Stimulated activated CD4-positive, alpha-beta T cell treated with anti-CD3 and anti-CD28 coated beads, Interleukin-12 subunit alpha, Interleukin-12 subunit beta, amount 100 ng/mL, for 4 hours (primary cell): ENCODE data around the gene DSTN.

Experiments used
- DNase-seq: peaks from one replicate; pipeline ENCODE4 v3.0.0-alpha.2; 2020

DSTN gene

DNA sequence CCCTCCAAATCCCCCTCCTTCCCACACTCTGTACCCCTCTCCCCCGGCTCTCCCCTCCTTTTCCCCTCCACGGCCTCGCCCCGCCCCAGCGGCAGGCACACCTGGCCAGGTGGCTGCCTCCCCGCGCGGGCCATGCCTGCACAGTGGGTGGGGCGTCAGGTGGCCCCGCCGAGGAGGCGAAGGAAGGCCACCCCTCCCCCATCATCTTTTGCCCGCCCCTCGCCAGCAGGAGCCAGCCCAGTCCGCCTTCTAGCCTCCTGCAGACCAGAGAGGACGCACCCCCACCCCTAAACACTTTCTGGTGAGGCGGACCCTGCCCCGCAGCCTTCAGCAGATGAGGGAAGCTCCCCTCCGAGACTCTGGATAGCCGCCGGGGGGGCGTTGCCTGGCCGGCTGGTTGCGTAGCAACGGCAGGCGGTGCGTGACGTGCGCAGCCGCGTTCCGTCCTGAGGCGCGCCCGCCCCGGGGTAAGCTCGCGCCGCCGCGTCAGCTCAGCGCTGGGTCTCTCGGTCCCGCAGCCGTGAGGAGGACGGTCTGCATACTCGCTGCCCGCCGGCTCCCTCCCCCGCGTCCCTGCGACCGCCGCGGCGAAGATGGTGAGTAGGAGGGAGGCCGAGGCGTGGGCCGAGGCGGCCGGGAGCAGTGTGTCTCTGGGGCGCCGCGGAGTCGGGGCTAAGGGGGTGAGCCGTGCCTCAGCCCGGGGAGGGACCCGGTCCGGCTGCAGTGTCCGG lies at the start of gene DSTN:
TSS of gene DSTN (plus strand) at position 460 of the 731 bp plus-strand sequence. CDS start at position 594, 134 bp downstream.
- peak; percentile 85 for DNase-seq

- DNase-seq, result no peak
These were observed 49.3 kb upstream of the DSTN start for GRCh38 chr20:17520583-17520982.

DNA sequence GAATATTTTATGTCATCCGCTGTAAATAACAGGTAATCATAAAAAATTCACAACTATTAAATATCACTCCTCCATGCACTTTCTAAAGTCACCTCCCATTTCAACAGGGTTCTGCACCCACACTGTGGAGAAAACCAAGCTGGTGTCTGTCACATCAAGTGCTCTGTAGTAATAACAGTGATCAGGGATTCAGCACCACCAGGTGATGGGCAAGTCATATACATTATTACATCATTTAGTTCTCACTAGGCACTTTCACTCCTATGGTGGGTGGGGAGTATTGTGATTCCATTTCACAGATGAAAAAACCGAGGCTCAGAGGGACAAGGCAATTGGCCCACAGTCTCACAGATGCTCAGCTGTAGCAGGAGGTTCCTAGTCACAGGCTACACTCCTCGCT lies 47.3 kb upstream of the DSTN start:
- DNase-seq, result no peak

GRCh38 chr20:17523326-17523725 lies 46.5 kb upstream of the DSTN start:
- DNase-seq, result no peak

- no peak for DNase-seq
These were observed 45.3 kb upstream of the DSTN start for GRCh38 chr20:17524560-17524959.

GRCh38 chr20:17525132-17525531 lies 44.7 kb upstream of the DSTN start:
- DNase-seq, result no peak

- DNase-seq, result no peak
These were observed 44.2 kb upstream of the DSTN start for GRCh38 chr20:17525650-17526049.

- DNase-seq, result no peak
These were observed 40.3 kb upstream of the DSTN start for GRCh38 chr20:17529586-17529985.

DNA sequence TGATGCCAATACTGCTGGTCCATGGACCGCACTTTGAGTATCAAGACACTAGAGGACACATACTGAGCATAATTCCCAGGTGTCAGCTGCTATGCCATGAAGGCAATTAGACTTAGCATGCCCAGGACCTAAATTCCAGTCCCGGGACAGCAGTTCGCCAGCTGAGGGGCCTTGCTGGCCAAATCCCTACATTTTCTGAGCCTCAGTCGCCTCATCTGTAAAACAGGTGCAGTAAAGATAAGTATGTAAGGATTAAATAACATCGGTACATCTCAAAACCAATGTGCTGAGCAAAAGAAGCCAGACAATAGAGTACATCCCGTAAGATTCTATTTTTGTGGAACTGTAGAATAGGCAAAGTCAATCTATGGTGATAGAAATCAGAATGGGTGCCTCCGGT lies 39.7 kb upstream of the DSTN start:
- DNase-seq, result no peak

- peak; percentile 44 for DNase-seq
These were observed 38.9 kb upstream of the DSTN start, which contains the start of gene BFSP1 for GRCh38 chr20:17530716-17531664. BFSP1 (minus strand) TSS chr20:17531379; CDS start chr20:17531329, 50 bp downstream.

DNA sequence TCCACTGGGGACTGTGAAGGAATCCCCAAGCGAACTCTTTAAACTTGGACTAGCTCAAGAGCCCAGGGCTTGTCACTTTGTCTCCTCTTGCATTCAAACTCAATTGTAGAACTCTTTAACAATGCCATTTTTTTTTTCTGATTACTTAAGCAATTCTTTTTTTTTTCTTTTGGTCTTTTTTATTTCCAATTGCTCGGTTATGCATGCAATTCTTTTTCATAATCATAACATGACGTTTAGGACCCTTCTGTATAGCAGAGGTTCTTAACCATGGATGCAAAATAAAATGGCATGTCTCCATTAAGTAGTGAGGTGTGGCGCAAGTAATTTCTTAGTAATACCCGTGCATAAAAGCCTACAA lies 38.2 kb upstream of the DSTN start:
- DNase-seq, result no peak

DNA sequence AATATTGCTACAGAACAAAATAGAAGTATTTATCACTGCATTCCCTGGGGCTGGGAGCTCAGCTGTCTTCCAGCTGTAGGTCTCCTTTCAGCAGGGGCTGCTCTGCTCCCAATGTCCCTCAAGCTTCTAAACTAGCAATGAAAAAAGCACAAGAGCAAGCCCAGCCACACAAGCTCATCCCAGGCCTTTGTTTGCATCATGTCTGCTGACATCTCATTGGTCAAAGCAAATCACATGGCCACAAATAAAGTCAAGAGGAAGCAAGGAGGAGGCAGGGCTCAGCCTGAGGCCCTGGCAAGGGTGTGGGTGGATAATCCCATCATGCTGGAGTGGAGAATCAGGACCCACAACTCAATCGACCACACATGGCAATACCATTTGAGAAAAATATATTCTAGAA lies 36.5 kb upstream of the DSTN start:
- DNase-seq, result no peak

DNA sequence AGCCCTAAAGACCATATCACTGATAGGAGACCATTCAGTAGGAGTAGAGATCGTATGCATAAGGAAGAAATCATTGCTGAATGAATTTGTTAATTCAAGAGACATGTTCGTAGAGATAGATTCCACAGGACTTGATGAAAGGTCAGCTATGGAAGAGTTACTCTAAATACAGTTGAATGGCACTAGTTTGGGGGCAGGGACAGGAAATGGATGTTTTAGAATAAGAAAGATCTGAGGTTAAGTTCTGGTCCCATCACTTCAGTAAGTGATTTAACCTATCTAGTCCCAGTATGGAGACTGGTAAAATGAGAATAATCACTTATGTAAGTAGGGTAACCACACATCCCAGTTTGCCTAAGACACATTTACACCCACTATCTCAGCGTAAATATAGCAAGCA lies 35.8 kb upstream of the DSTN start:
- DNase-seq, result no peak

- DNase-seq, result peak; percentile 43
These were observed 32.9 kb upstream of the DSTN start for GRCh38 chr20:17536944-17537444.

DNA sequence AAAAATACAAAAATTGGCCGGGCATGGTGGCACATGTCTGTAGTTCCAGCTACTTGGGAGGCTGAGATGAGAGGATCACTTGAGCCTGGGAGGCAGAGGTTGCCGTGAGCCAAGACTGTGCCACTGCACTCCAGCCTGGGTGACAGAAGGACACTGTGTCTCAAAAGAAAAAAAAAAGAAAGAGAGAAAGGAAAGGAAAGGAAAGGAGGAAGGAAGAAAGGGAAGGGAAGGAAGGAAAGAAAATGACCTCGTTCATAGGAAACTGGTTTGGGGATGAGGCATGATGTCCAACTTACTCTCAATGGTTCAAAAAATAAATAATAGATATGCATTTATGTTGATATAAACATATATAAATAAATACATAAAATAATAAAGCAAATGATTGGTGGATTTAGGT lies 31.9 kb upstream of the DSTN start:
- no peak for DNase-seq

GRCh38 chr20:17538517-17539170 lies 31.2 kb upstream of the DSTN start:
- no peak for DNase-seq

- no peak for DNase-seq
These were observed 28.3 kb upstream of the DSTN start for GRCh38 chr20:17541596-17541995.

GRCh38 chr20:17541996-17542395 lies 27.9 kb upstream of the DSTN start:
- DNase-seq, result no peak

- no peak for DNase-seq
These were observed 27.4 kb upstream of the DSTN start for GRCh38 chr20:17542481-17542880.

- DNase-seq, result no peak
These were observed 26.9 kb upstream of the DSTN start for GRCh38 chr20:17542993-17543412.

DNA sequence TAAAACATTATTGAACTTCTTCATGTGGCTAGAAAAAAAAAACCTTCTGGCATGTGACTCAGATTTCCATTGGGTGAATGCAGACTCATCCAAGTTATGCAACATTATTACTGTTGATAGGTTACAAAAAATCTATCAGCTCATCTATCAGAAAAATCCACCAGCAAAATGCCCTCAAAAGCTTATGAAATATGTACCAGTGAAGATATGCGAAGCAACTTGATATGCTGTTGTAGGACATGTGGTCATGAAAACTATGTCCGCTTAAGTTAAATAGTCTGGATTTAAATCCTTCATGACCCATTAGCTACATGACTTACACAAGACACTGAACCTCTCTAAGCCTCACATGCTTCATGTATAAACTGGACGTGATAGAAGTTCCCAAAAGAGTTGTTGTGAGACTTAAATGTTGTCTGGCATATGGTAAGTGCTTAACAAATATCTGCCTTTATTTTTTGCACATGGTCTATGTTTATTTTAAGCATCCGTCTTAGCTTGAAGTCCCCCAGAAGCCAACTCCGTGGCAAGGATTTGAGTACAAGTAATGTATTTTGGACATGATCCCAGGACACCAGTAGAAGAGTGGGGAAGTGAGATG lies 26.2 kb upstream of the DSTN start:
- no peak for DNase-seq

DNA sequence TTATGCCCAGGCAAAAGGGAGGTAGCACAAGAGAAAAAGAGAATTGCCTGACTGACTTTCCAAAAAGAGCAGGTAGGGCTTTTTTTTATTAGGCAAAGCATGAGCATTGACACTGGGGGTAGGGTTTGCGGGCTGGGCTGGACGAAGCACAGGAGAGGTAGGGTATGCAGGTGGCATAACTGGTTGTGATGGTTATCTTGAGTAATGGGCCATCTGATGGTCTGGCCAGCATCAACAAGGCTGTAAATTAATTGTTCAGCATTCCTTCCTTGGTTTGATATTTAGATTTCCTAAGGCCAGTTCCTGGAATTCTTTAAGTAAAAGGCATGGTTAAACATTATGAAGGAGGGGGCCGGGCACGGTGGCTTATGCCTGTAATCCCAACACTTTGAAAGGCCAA lies 24.7 kb upstream of the DSTN start:
- DNase-seq, result no peak

GRCh38 chr20:17549131-17549530 lies 20.7 kb upstream of the DSTN start:
- no peak for DNase-seq
